ENCODE measurements around the gene PTGER3. TPM values are rescaled to one million over a fixed set of nuclear protein-coding genes. Genes with fewer than 3 reads are reported as not detected.
A peak's percentile ranks its signal among the peaks of the same experiment; 100 is the strongest.

Gene PTGER3
- total RNA-seq (2013; cell fraction: nucleolus; rRNA removed) = 0.08 and 0.29 TPM in 2 replicates
- not detected in 2 replicates for total RNA-seq (2014; rRNA removed)
- not detected in 2 replicates for total RNA-seq (2014; rRNA removed; fragmentation: Illumina TruSeq; extraction: Trizol)
- not detected in 2 replicates for total RNA-seq (2021)
- not detected for polyA plus RNA-seq (2011; ENCODE audit: low read depth)
- not detected in 2 replicates for polyA plus RNA-seq (2011; rRNA removed)
- polyA plus RNA-seq (2011; cell fraction: cytosol; rRNA removed) = not detected in 2 replicates
- 0.01 and 0.09 TPM in 2 replicates for polyA plus RNA-seq (2011; cell fraction: nucleus; rRNA removed)
- polyA plus RNA-seq (2012) = not detected in 2 replicates
- under 0.01 TPM in 1 of 2 replicates, not detected in the other for polyA plus RNA-seq (2014; fragmentation: Illumina TruSeq; extraction: Trizol)
- under 1 TPM in 1 of 2 experiments, not detected in 1; 0.02 TPM for polyA plus RNA-seq (2014; fragmentation: Nextera tagmentation; extraction: Ambion mirVana)
- polyA plus RNA-seq (2014; rRNA removed) = 0.04 TPM in 1 of 2 replicates, not detected in the other
- polyA plus RNA-seq (2016; fragmentation: Nextera tagmentation; extraction: Ambion mirVana) = not detected
- polyA minus RNA-seq (2011; rRNA and poly(A)+ RNA removed) = 0.15 TPM in 1 of 2 replicates, not detected in the other
- not detected in 2 replicates for polyA minus RNA-seq (2011; cell fraction: cytosol; rRNA and poly(A)+ RNA removed)
- polyA minus RNA-seq (2011; cell fraction: nucleus; rRNA and poly(A)+ RNA removed) = 0.12 and 0.38 TPM in 2 replicates
- percentile 7 among the genes with signal in this experiment for Bru-seq, nascent RNA
- percentile 19 among the genes with signal in this experiment for BruChase-seq, experiment 1, labeled RNA remaining after a 6-hour chase
- BruChase-seq, experiment 2, labeled RNA remaining after a 2-hour chase = percentile 26 among the genes with signal in this experiment
- long read RNA-seq, experiment 1 = 0 reads
- long read RNA-seq, experiment 2 = 0 reads

- in situ Hi-C loops (cut with MboI) (no loop called here), intact Hi-C loops (cut with micrococcal nuclease; ENCODE audit: unreplicated experiment) (no loop called here)
- Histone ChIP-seq H4K20me1 (ENCODE audit: control insufficient read depth, insufficient read depth) (no peaks in the 10 kb centered on the region), H3K27ac (ENCODE audit: control insufficient read depth, insufficient read depth) (no peak within 1 kb of the TSS), H3K79me2 (ENCODE audit: control insufficient read depth, insufficient read depth, low read length) (no peaks in the 10 kb centered on the region), H3K4me1 (ENCODE audit: control insufficient read depth, insufficient read depth, low read length) (no peaks in the 10 kb centered on the region), H2AFZ (ENCODE audit: control insufficient read depth, low read depth, low read length) (no peak within 1 kb of the TSS), H3K4me2 (ENCODE audit: control insufficient read depth, insufficient read depth) (no peak within 1 kb of the TSS), H3K9me3 (replicated peaks; ENCODE audit: control insufficient read depth, insufficient read depth, low read length) (no peaks in the 10 kb centered on the region), H3K9ac (ENCODE audit: control insufficient read depth, insufficient read depth, low read length) (no peak within 1 kb of the TSS), H3K36me3 (ENCODE audit: control insufficient read depth in 2 of 2, insufficient read depth in 2 of 2, low read length in 1 of 2) (no peaks in the 10 kb centered on the region), H3K4me3 (no peak within 1 kb of the TSS), H3K27me3 (replicated peaks in 1 of 2; ENCODE audit: control insufficient read depth in 2 of 2, insufficient read depth in 2 of 2, low read length in 1 of 2) (peaks cover 7 to 8% of the 10 kb centered on the region in 2 experiments)
- no peak for FAIRE-seq
- ChIA-PET POLR2A (no interaction called here), CTCF (interaction anchor here (4.2 kb wide), 1 partner anchor 362 kb away, joined by 33 read pairs; no protein-coding TSS in a partner anchor), SMC1A (ENCODE audit: uncharacterized antibody, unreplicated experiment) (interaction anchor here (2.9 kb wide), 1 partner anchor 363 kb away, joined by 10 read pairs; no protein-coding TSS in a partner anchor), RAD21 (ENCODE audit: unreplicated experiment) (no interaction called here)
- BruUV-seq (replicated peaks) = no TSS peak
- ATAC-seq = peak; percentile 47
- DNase-seq (ENCODE audit: low read depth, low spot score) = no peak
- WGBS (ENCODE audit: insufficient coverage, insufficient replicate concordance, low lambda C conversion rate, missing lambda C conversion rate) = 18% methylated on average over 56 of the region's 56 CpGs
- TF ChIP-seq ETV6 (conservative IDR thresholded peaks at IDR 0.05 in 1 of 2, IDR thresholded peaks at IDR 0.05 in 1 of 2; ENCODE audit: borderline replicate concordance in 1 of 2, low read depth in 1 of 2) = no peak
- no peak for TF ChIP-seq STAT1 (conservative IDR thresholded peaks at IDR 0.05)
- TF ChIP-seq BHLHE40 (IDR thresholded peaks at IDR 0.05; ENCODE audit: borderline replicate concordance in 1 of 2, low read depth in 2 of 2, low read length in 1 of 2) = no peak
- TF ChIP-seq HSF1 (IDR thresholded peaks at IDR 0.05; ENCODE audit: low read depth, low read length) = no peak
- no peak for TF ChIP-seq IKZF2 (IDR thresholded peaks at IDR 0.05)
- TF ChIP-seq CBX5 (IDR thresholded peaks at IDR 0.05; ENCODE audit: low read depth) = no peak
- no peak for TF ChIP-seq POLR2AphosphoS2 (IDR thresholded peaks at IDR 0.05; ENCODE audit: low read depth, low read length)
- TF ChIP-seq MLLT1 (IDR thresholded peaks at IDR 0.05) = no peak
- TF ChIP-seq ATF3 (IDR thresholded peaks at IDR 0.05; ENCODE audit: borderline replicate concordance, extremely low read depth, low read depth, low read length) = no peak
- TF ChIP-seq PML (IDR thresholded peaks at IDR 0.05; ENCODE audit: low read length) = no peak
Measured at GRCh38 chr1:71047635-71048607, at the start of gene PTGER3. TSS of gene PTGER3 (minus strand) at chr1:71047816. CDS start at chr1:71047577, 239 bp downstream.

Data from GM12878 (cell line).